Loucy (cell line): Measurements from ENCODE around the gene ATP5F1B.
A peak's percentile ranks its signal among the peaks of the same experiment; 100 is the strongest.

Source experiments
- H2AFZ ChIP-seq: fragments of 200-600 bp; sonication (generic); 2 replicates; pipeline ENCODE4 v1.6.0; 2016; ENCODE audit warnings: antibody characterized with exemption, mild to moderate bottlenecking, low read length, moderate library complexity
- H3F3A ChIP-seq: fragments of 200-600 bp; 2 replicates; pipeline ENCODE4 v1.6.0; 2016; ENCODE audit warnings: antibody characterized with exemption, low read depth, mild to moderate bottlenecking
- H3K27me3 ChIP-seq: fragments of 200-600 bp; sonication (generic); 2 replicates; pipeline ENCODE4 v1.6.1; 2014; ENCODE audit warnings: low read length, mild to moderate bottlenecking; ENCODE audit not compliant: insufficient read depth, poor library complexity, severe bottlenecking
- H3K36me3 ChIP-seq: fragments of 200-600 bp; sonication (generic); 2 replicates; pipeline ENCODE4 v1.6.1; 2016; ENCODE audit warnings: low read length; ENCODE audit not compliant: insufficient read depth
- H3K4me1 ChIP-seq: fragments of 200-600 bp; sonication (generic); 2 replicates; pipeline ENCODE4 v1.5.1; 2014; ENCODE audit warnings: low read length, mild to moderate bottlenecking; ENCODE audit not compliant: insufficient read depth, poor library complexity, severe bottlenecking
- H3K4me2 ChIP-seq: fragments of 200-600 bp; sonication (generic); 2 replicates; pipeline ENCODE4 v1.6.0; 2014; ENCODE audit warnings: antibody characterized with exemption, low read length, low read depth, mild to moderate bottlenecking; ENCODE audit not compliant: poor library complexity, severe bottlenecking
- H3K4me3 ChIP-seq: fragments of 200-600 bp; sonication (generic); 2 replicates; pipeline ENCODE4 v1.5.1; 2014; ENCODE audit warnings: low read length, mild to moderate bottlenecking, mixed read lengths; ENCODE audit not compliant: poor library complexity, severe bottlenecking
- H3K79me2 ChIP-seq: fragments of 200-600 bp; sonication (generic); 2 replicates; pipeline ENCODE4 v1.6.1; 2014; ENCODE audit warnings: low read length; ENCODE audit not compliant: insufficient read depth
- H3K9ac ChIP-seq: fragments of 200-600 bp; sonication (generic); 2 replicates; pipeline ENCODE4 v1.6.0; 2014; ENCODE audit warnings: mild to moderate bottlenecking, low read depth, low read length, moderate library complexity; ENCODE audit not compliant: poor library complexity, severe bottlenecking
- H3K9me2 ChIP-seq: fragments of 200-600 bp; sonication (generic); replicated peaks from 2 replicates; pipeline ENCODE4 v1.6.1; 2016; ENCODE audit warnings: low read depth, low read length, mixed read lengths
- H3K9me3 ChIP-seq: fragments of 200-600 bp; sonication (generic); 2 replicates; pipeline ENCODE4 v1.6.1; 2014; ENCODE audit warnings: mild to moderate bottlenecking, antibody characterized with exemption, low read length, low read depth; ENCODE audit not compliant: insufficient read depth
- H4K20me1 ChIP-seq: fragments of 200-600 bp; sonication (generic); 2 replicates; pipeline ENCODE4 v1.6.0; 2014; ENCODE audit warnings: antibody characterized with exemption, low read length, mild to moderate bottlenecking; ENCODE audit not compliant: insufficient read depth, poor library complexity, severe bottlenecking
- CTCF ChIP-seq: fragments of 200-600 bp; sonication (generic); conservative IDR thresholded peaks from 2 replicates; pipeline ENCODE4 v1.5.1; 2014; ENCODE audit warnings: mild to moderate bottlenecking, antibody characterized with exemption, low read length
- EZH2phosphoT487 ChIP-seq: fragments of 200-600 bp; IDR thresholded peaks from 2 replicates; pipeline ENCODE4 v1.6.1; 2018; ENCODE audit warnings: antibody characterized with exemption, mild to moderate bottlenecking, moderate library complexity, borderline replicate concordance

ATP5F1B gene

DNA sequence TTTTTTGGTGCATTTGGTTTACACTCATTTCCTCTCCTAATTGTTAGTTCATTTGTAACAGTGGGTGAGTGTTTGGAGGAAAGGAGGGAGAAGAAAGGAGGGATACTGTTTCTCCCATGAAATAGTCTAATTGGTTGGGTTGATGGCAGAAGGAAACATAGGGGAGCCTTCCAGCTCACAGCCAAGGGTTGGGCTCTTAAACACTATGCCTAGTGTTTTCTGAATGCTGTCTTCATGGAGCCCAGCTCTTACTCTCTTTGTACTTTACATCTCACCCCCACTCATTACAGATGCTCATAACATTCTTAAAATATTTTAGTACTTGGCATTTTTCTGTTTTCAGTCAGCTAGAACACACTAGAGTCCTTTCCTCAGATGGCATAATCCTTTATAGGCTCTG is 53.8 kb downstream of the ATP5F1B start:
- Histone ChIP-seq H3K79me2 (no peaks in the 10 kb centered on the region), H4K20me1 (no peaks in the 10 kb centered on the region), H3K27me3 (no peaks in the 10 kb centered on the region), H3K4me3 (no peak overlapping the region), H2AFZ (no peak overlapping the region), H3K9ac (no peak overlapping the region), H3K36me3 (peaks cover 6% of the 10 kb centered on the region; the same call in 1 of the 2 replicates), H3K4me2 (no peak overlapping the region), H3F3A (no peaks in the 10 kb centered on the region), H3K9me2 (no peaks in the 10 kb centered on the region), H3K9me3 (no peaks in the 10 kb centered on the region), H3K4me1 (no peaks in the 10 kb centered on the region)
- no peak for TF ChIP-seq EZH2phosphoT487
- no peak for TF ChIP-seq CTCF

DNA sequence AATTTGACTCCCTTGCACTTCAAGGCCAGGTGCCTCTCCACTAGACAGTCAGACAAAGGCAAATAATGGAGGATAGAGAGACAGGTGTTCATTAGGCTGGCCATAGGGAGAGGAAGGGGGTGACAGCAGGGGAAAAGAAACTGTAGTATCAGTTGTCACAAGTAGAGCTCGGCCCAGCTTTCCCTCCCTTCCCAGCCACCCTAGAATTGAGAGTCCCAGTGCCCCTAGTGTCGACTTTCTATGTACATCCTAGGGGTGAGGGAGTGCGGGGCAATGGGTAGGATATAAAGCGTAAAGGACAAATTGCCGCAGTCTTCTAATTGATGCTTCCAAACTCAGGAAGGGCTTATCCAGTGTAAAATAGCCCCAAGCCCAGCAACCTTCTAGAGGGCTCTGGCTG is 54.7 kb downstream of the ATP5F1B start:
- H4K20me1 ChIP-seq, result no peaks in the 10 kb centered on the region
- no peak for TF ChIP-seq CTCF
- TF ChIP-seq EZH2phosphoT487, result no peak
- no peaks in the 10 kb centered on the region for H3K27me3 ChIP-seq
- no peaks in the 10 kb centered on the region for H3K79me2 ChIP-seq
- H2AFZ ChIP-seq, result no peak overlapping the region
- H3K9me3 ChIP-seq, result no peaks in the 10 kb centered on the region
- no peaks in the 10 kb centered on the region for H3K9me2 ChIP-seq
- no peak overlapping the region for H3K9ac ChIP-seq
- H3F3A ChIP-seq, result no peaks in the 10 kb centered on the region
- no peak overlapping the region for H3K4me3 ChIP-seq
- peaks cover 6% of the 10 kb centered on the region; the same call in 1 of the 2 replicates for H3K36me3 ChIP-seq
- no peak overlapping the region for H3K4me2 ChIP-seq
- no peaks in the 10 kb centered on the region for H3K4me1 ChIP-seq

DNA sequence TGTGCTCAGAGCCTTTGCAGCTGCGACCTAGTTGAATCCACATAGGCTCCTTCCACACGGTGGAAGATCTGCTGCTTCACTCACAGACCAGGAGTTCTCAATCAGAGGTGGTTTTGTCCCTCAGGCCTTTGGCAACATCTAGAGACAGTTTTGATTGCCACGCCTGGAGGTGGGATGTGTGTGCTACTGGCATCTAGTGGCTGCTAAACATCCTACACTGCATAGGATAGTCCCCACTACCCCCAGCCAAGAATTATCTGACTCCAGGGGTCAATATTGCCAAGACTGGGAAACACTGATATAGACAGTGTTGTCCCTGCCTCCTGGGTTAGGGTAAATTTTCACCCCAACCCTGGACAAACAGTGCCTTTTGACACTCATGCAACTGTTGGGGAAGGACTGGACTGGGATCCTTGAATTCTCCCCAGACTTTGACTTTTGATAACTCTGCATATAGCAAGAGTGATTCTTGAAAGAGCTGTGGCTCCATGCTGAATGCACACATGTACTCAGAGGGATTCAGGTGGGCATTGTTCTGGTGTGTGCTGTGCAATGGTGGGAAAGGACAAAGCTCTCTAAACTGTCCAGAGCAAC is 55.5 kb downstream of the ATP5F1B start:
- Histone ChIP-seq H3K4me1 (no peaks in the 10 kb centered on the region), H3F3A (no peaks in the 10 kb centered on the region), H3K36me3 (peaks cover 6% of the 10 kb centered on the region; the same call in 1 of the 2 replicates), H3K9ac (no peak overlapping the region), H3K4me3 (no peak overlapping the region), H3K9me2 (no peaks in the 10 kb centered on the region), H4K20me1 (no peaks in the 10 kb centered on the region), H2AFZ (no peak overlapping the region), H3K9me3 (no peaks in the 10 kb centered on the region), H3K27me3 (no peaks in the 10 kb centered on the region), H3K4me2 (no peak overlapping the region), H3K79me2 (no peaks in the 10 kb centered on the region)
- no peak for TF ChIP-seq EZH2phosphoT487
- TF ChIP-seq CTCF, result peak; percentile 90
